Skeletal muscle satellite cell (primary cell): ENCODE data around the gene SLC29A1.

Source experiments
- H3K27me3 ChIP-seq: 2 replicates; pipeline ENCODE4 v1.7.0; 2013; ENCODE audit warnings: low read length; ENCODE audit not compliant: control insufficient read depth, insufficient read depth
- H3K36me3 ChIP-seq: 2 replicates; pipeline ENCODE4 v1.7.0; 2013; ENCODE audit warnings: mild to moderate bottlenecking, control low read depth, low read length; ENCODE audit not compliant: insufficient read depth
- H3K4me1 ChIP-seq: 2 replicates; pipeline ENCODE4 v1.7.0; 2013; ENCODE audit warnings: low read length; ENCODE audit not compliant: control insufficient read depth, insufficient read depth
- H3K4me2 ChIP-seq: 2 replicates; pipeline ENCODE4 v1.7.0; 2013; ENCODE audit warnings: mild to moderate bottlenecking, low read length
- H3K4me3 ChIP-seq: 2 replicates; pipeline ENCODE4 v1.7.0; 2013; ENCODE audit warnings: low read length
- H3K9ac ChIP-seq: 2 replicates; pipeline ENCODE4 v1.7.0; 2013; ENCODE audit warnings: mild to moderate bottlenecking, low read depth, low read length, moderate library complexity
- H3K9me3 ChIP-seq: replicated peaks from 2 replicates; pipeline ENCODE4 v1.7.0; 2013; ENCODE audit warnings: mild to moderate bottlenecking, control low read depth, low read length

The SLC29A1 gene

GRCh38 chr6:44262467-44263353 is 39.3 kb downstream of the SLC29A1 start:
- no peaks in the 10 kb centered on the region for H3K27me3 ChIP-seq
- peaks cover 28% of the 10 kb centered on the region for H3K4me1 ChIP-seq
- peak overlapping the region; percentile 86 for H3K9ac ChIP-seq
- no peaks in the 10 kb centered on the region for H3K9me3 ChIP-seq
- H3K4me3 ChIP-seq = peak overlapping the region; percentile 92
- H3K4me2 ChIP-seq = peak overlapping the region; percentile 97
- H3K36me3 ChIP-seq = peaks cover 7% of the 10 kb centered on the region

- peak overlapping the region; percentile 86 for H3K9ac ChIP-seq
- H3K36me3 ChIP-seq = peaks cover 7% of the 10 kb centered on the region
- peak overlapping the region; percentile 97 for H3K4me2 ChIP-seq
- H3K27me3 ChIP-seq = peaks cover 3% of the 10 kb centered on the region
- peaks cover 24% of the 10 kb centered on the region for H3K4me1 ChIP-seq
- peak overlapping the region; percentile 92 for H3K4me3 ChIP-seq
- no peaks in the 10 kb centered on the region for H3K9me3 ChIP-seq
Observed at GRCh38 chr6:44263354-44264100, 40.1 kb downstream of the SLC29A1 start.

DNA sequence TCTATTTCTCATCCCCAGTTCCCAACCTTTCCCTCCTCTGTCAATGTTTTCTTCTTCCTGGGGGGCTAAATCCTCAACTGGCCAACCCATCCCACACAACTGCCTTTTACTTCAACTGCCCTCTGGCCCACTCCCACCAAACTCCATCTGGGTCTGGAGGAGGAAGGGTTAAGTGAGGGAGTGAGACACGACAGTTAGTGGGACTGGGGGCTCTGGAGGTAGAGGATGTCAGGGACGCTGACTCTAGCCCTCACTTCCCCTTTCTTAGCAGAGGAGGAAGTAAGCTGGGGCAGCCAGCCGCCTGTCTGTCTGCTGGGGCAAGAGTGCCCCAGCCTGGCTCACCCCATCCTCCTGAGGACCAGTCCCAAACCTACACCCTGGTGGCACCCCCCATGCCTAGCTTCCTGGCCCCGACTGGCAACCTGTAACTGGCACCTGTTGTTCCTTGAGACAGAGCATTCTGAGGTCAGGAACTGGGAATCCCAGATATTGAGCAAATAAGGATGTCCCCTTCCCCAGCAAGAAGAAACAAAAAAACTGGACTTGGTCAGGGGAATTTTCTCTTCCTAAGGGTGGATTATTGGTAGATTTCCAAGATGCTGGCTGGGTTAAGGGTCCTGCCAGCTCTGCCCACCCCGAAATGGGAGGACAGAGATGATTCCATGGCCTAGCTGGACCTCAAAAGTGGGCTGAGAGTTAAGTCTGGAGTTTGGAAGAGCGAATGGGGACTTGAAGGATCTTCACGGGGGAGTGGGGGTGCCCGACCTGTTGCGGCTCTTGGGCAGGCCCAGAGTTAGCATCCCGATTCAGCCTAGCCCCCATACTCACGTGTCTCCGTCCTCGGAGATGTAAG is 41.0 kb downstream of the SLC29A1 start:
- peaks cover 12% of the 10 kb centered on the region for H3K27me3 ChIP-seq
- peak overlapping the region; percentile 92 for H3K4me3 ChIP-seq
- H3K36me3 ChIP-seq = peaks cover 7% of the 10 kb centered on the region
- no peaks in the 10 kb centered on the region for H3K9me3 ChIP-seq
- H3K9ac ChIP-seq = peak overlapping the region; percentile 86
- peaks cover 24% of the 10 kb centered on the region for H3K4me1 ChIP-seq
- H3K4me2 ChIP-seq = peak overlapping the region; percentile 97

DNA sequence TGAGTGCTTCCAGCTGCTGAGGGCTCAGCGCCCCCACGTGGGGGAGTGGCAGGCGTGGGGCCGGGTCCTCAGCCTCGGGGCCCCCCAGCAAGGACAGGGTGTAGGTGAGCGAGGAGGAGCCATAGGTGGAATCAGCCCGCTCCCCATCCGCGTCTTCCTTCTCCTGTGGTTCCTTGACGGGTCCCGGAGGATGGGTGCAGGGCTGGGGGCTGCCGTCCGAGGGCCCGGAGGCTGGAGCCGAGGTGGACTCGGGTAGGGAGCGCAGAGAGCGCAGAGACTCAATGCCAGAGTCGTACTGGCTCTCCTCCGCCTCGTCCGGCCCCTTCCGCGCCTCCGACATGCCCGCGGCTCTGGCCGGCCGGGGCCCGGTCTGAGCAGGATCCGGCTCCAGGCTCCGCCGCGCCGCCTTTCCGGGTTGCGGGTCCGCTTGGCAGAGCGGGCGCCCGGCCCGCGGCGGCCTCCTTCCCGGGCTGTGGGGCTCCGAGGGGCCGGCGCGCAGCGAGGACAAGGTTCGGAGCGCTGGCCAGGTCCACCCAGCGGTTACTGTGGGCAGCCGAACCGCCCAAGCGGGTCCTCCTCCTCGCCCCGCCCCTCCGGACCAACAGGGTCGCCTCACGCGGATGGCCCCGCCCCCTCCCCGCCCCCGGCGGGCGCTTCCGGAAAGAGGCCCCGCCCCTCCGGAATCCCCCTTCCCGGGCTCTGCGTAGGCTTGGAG is 41.8 kb downstream of the SLC29A1 start, which contains the start of gene NFKBIE:
Gene NFKBIE, minus strand, starts transcription at position 545 of the 715 bp plus-strand sequence. Its CDS starts 205 bp downstream, at position 340.
- peak within 1 kb of the TSS; percentile 92 for H3K4me3 ChIP-seq
- H3K4me1 ChIP-seq = peaks cover 24% of the 10 kb centered on the region
- peaks cover 2% of the 10 kb centered on the region for H3K36me3 ChIP-seq
- H3K9me3 ChIP-seq = no peaks in the 10 kb centered on the region
- peaks cover 19% of the 10 kb centered on the region for H3K27me3 ChIP-seq
- peak within 1 kb of the TSS; percentile 86 for H3K9ac ChIP-seq
- H3K4me2 ChIP-seq = peak within 1 kb of the TSS; percentile 97

GRCh38 chr6:44265722-44266233 is 42.4 kb downstream of the SLC29A1 start:
- Histone ChIP-seq H3K27me3 (peaks cover 19% of the 10 kb centered on the region), H3K36me3 (no peaks in the 10 kb centered on the region), H3K9ac (no peak overlapping the region), H3K4me2 (peak overlapping the region; percentile 97), H3K4me3 (peak overlapping the region; percentile 92), H3K4me1 (peaks cover 24% of the 10 kb centered on the region), H3K9me3 (no peaks in the 10 kb centered on the region)

DNA sequence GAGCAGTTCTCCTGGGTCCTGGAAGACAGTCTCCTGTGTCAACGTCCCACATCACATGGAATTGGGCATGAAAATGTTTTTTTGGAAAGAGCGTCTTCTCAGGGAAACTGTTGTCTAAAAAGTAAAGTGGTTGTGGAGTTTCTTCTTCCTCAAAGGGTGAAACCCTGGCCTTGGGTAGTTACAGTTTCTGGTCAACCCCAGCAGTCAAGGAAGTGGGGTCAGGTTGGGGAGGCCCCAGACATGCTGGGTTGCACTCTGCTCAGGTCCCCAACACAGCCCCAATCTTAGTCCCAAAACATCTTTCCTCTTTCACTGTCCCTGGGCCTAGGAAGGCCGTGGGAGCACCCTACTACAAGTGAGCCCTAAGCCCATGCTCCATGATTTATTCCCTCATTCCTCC is 43.0 kb downstream of the SLC29A1 start:
- no peak overlapping the region for H3K9ac ChIP-seq
- H3K27me3 ChIP-seq = peaks cover 23% of the 10 kb centered on the region
- no peaks in the 10 kb centered on the region for H3K9me3 ChIP-seq
- no peak overlapping the region for H3K4me3 ChIP-seq
- H3K36me3 ChIP-seq = no peaks in the 10 kb centered on the region
- H3K4me1 ChIP-seq = peaks cover 24% of the 10 kb centered on the region
- H3K4me2 ChIP-seq = no peak overlapping the region

- Histone ChIP-seq H3K36me3 (no peaks in the 10 kb centered on the region), H3K9me3 (no peaks in the 10 kb centered on the region), H3K4me2 (no peak overlapping the region), H3K4me3 (no peak overlapping the region), H3K4me1 (peaks cover 24% of the 10 kb centered on the region), H3K9ac (no peak overlapping the region), H3K27me3 (peaks cover 32% of the 10 kb centered on the region)
Observed at GRCh38 chr6:44267252-44267651, 43.9 kb downstream of the SLC29A1 start.

GRCh38 chr6:44268095-44268628 is 44.8 kb downstream of the SLC29A1 start:
- no peak overlapping the region for H3K4me2 ChIP-seq
- H3K36me3 ChIP-seq = no peaks in the 10 kb centered on the region
- H3K9me3 ChIP-seq = no peaks in the 10 kb centered on the region
- H3K27me3 ChIP-seq = peaks cover 42% of the 10 kb centered on the region
- no peak overlapping the region for H3K9ac ChIP-seq
- peaks cover 18% of the 10 kb centered on the region for H3K4me1 ChIP-seq
- no peak overlapping the region for H3K4me3 ChIP-seq

DNA sequence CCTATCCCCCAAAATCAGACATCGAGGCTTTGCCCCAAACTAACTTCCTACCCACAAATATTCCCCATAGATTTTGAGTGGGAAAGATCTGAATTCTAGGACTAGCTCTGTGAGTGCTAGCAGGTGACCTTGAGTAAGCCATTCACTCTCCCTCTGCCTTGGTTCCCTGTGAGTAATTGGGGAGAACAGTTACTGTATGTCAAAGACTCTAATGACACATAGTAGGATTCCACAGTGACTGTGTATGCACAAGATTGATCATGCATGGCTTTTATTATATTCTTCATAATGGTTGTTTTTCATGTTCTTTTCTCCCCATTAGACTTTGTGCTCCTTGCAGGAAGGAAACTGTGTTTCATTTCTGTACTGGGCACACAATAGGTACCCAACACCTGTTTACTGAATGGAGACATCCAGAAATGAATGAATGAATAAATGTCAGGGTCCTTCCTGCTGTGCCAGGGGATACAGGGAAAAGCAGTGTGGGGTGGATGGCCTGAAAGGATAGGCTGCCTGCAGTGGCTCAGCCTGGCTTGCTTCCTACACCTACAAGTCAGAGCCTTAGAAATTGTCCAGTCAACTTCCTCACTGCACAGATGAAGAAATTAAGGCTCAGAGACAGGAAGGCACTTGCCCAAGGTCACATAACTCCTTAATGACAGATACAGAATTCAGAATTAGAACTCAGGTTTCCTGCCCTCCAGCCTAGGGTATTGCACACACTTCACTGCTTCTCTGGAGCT is 46.0 kb downstream of the SLC29A1 start:
- H3K4me1 ChIP-seq = peaks cover 6% of the 10 kb centered on the region
- H3K9ac ChIP-seq = no peak overlapping the region
- H3K36me3 ChIP-seq = no peaks in the 10 kb centered on the region
- peaks cover 50% of the 10 kb centered on the region for H3K27me3 ChIP-seq
- H3K4me2 ChIP-seq = no peak overlapping the region
- no peak overlapping the region for H3K4me3 ChIP-seq
- no peaks in the 10 kb centered on the region for H3K9me3 ChIP-seq
